ENCODE data around the gene PTPA.

DNA sequence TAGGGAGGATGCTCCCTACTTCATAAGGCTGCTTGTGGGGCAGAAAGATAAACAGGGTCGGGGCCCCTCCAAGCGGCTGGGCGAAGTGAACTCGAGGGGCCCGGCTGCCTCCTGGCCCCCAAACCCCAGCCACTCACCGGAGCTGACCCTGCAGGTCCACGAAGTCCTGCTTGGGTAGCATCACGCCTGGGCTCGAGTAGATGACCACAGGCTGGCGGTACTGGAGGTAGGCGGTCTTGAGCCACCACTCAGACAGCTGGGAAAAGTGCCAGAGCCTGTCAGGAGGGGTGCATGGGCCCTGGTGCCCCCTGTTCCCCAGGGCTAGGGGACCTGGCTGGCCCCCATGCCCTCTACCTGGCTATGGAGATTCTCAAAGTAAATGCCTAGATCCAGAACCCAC lies 7.2 kb upstream of the PTPA start:
- TF ChIP-seq EZH2phosphoT487 (IDR thresholded peaks at IDR 0.05; ENCODE audit: low read depth, severe bottlenecking, unreplicated experiment): no peak
- TF ChIP-seq, protein P1, sequence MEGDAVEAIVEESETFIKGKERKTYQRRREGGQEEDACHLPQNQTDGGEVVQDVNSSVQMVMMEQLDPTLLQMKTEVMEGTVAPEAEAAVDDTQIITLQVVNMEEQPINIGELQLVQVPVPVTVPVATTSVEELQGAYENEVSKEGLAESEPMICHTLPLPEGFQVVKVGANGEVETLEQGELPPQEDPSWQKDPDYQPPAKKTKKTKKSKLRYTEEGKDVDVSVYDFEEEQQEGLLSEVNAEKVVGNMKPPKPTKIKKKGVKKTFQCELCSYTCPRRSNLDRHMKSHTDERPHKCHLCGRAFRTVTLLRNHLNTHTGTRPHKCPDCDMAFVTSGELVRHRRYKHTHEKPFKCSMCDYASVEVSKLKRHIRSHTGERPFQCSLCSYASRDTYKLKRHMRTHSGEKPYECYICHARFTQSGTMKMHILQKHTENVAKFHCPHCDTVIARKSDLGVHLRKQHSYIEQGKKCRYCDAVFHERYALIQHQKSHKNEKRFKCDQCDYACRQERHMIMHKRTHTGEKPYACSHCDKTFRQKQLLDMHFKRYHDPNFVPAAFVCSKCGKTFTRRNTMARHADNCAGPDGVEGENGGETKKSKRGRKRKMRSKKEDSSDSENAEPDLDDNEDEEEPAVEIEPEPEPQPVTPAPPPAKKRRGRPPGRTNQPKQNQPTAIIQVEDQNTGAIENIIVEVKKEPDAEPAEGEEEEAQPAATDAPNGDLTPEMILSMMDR (IDR thresholded peaks at IDR 0.05; ENCODE audit: poor library complexity): no peak
- no peak for TF ChIP-seq EZH2 (IDR thresholded peaks at IDR 0.05; ENCODE audit: borderline replicate concordance)

Data from hepatocyte (in vitro differentiated cells).